ENCODE results near the gene PLPP3.

Gene PLPP3

DNA sequence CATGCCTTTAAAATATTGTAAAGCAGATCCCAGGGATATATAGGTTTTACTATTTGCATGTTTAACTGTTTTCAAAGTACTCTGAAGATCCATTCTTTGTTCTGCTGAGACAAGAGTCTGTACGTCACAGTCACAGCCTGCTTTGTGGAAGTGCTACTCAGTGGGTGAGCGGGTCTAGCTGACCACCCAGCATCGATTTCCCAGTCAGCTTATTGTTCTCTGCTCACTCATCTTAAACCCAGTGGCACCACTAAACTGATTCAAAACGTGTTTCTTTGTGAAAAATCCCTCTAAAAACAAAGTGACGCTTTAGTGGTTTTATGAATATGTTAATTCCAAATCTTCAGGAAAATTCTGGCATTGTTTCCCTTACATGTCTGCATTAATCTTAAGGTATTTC lies 12.4 kb downstream of the PLPP3 start:
- ChIA-PET CTCF (interaction anchor here (0.6 kb wide), 1 partner anchor 354 kb away, joined by 3 read pairs; no protein-coding TSS in a partner anchor), POLR2A (no interaction called here)
- TF ChIP-seq ZNF664 (tag by site-specific recombination; IDR thresholded peaks at IDR 0.05) (no peak), ZNF473 (tag by site-specific recombination; IDR thresholded peaks at IDR 0.05) (no peak), PRDM1 (tag by site-specific recombination; IDR thresholded peaks at IDR 0.05) (no peak), ZNF174 (tag by site-specific recombination; IDR thresholded peaks at IDR 0.05) (no peak), ZNF518A (tag by site-specific recombination; conservative IDR thresholded peaks at IDR 0.05; ENCODE audit: low read depth) (no peak), ZNF843 (tag by site-specific recombination; IDR thresholded peaks at IDR 0.05) (no peak), ZNF776 (tag by site-specific recombination; IDR thresholded peaks at IDR 0.05; ENCODE audit: borderline replicate concordance) (no peak), FEZF1 (tag by site-specific recombination; IDR thresholded peaks at IDR 0.05) (no peak), ZBTB1 (tag by site-specific recombination; IDR thresholded peaks at IDR 0.05) (no peak), ZNF121 (tag by site-specific recombination; IDR thresholded peaks at IDR 0.05) (no peak), SP2 (tag by site-specific recombination; IDR thresholded peaks at IDR 0.05) (no peak), BCL11A (tag by site-specific recombination; IDR thresholded peaks at IDR 0.05; ENCODE audit: low read depth) (no peak), GLI2 (tag by site-specific recombination; IDR thresholded peaks at IDR 0.05; ENCODE audit: borderline replicate concordance, low read depth) (no peak), ZNF37A (tag by site-specific recombination; IDR thresholded peaks at IDR 0.05) (no peak)
- no peak overlapping the region for H3K27ac ChIP-seq (ENCODE audit: extremely low read depth, low read depth, low read length)
- no peaks in the 10 kb centered on the region for H3K9me3 ChIP-seq (ENCODE audit: control insufficient read depth, insufficient read depth, low read depth, low read length)
- H3K4me3 ChIP-seq (ENCODE audit: low read depth, low read length): no peak overlapping the region
- H3K36me3 ChIP-seq (ENCODE audit: control insufficient read depth in 2 of 2, insufficient read depth in 1 of 2, low read length in 2 of 2): no peaks in the 10 kb centered on the region
- H3K4me1 ChIP-seq (ENCODE audit: control insufficient read depth, insufficient read depth, low read length): peaks cover 25% of the 10 kb centered on the region

GRCh38 chr1:56566061-56566744 lies 13.2 kb downstream of the PLPP3 start:
- Histone ChIP-seq H3K9me3 (ENCODE audit: control insufficient read depth, insufficient read depth, low read depth, low read length) (no peaks in the 10 kb centered on the region), H3K4me1 (ENCODE audit: control insufficient read depth, insufficient read depth, low read length) (peaks cover 20% of the 10 kb centered on the region), H3K4me3 (ENCODE audit: low read depth, low read length) (no peak overlapping the region), H3K27ac (ENCODE audit: extremely low read depth, low read depth, low read length) (no peak overlapping the region), H3K36me3 (ENCODE audit: control insufficient read depth in 2 of 2, insufficient read depth in 1 of 2, low read length in 2 of 2) (no peaks in the 10 kb centered on the region)
- ChIA-PET CTCF (interaction anchor here (0.6 kb wide), 1 partner anchor 353 kb away, joined by 3 read pairs; no protein-coding TSS in a partner anchor), POLR2A (no interaction called here)
- TF ChIP-seq ATF2 (tag by site-specific recombination; IDR thresholded peaks at IDR 0.05; ENCODE audit: low read depth): peak; percentile 29; the same call in 1 of the 2 replicates
- 0 out of 2 replicates have a peak, but pooled peaks have one; percentile 15 for TF ChIP-seq ZNF664 (tag by site-specific recombination; IDR thresholded peaks at IDR 0.05)
- 0 out of 2 replicates have a peak, but pooled peaks have one; percentile 15 for TF ChIP-seq ZNF335 (tag by site-specific recombination; conservative IDR thresholded peaks at IDR 0.05)
- no peak for TF ChIP-seq ZNF350 (tag by site-specific recombination; IDR thresholded peaks at IDR 0.05)

Data from HEK293 (cell line).